ENCODE data around the gene LGALS12.

Gene LGALS12

GRCh38 chr11:63505857-63506528 is at the start of gene LGALS12:
TSS of gene LGALS12 (plus strand) at chr11:63506084. CDS start at chr11:63506459, 375 bp downstream.
- no peak for DNase-seq

GRCh38 chr11:63459586-63459985 is 46.3 kb upstream of the LGALS12 start:
- no peak for DNase-seq

- no peak for DNase-seq
These were observed 43.7 kb upstream of the LGALS12 start for GRCh38 chr11:63462137-63462536.

- no peak for DNase-seq
These were observed 35.6 kb upstream of the LGALS12 start for GRCh38 chr11:63470311-63470710.

GRCh38 chr11:63472372-63472771 is 33.5 kb upstream of the LGALS12 start:
- DNase-seq, result no peak

GRCh38 chr11:63476618-63477017 is 29.3 kb upstream of the LGALS12 start:
- DNase-seq, result no peak

GRCh38 chr11:63478896-63479295 is 27.0 kb upstream of the LGALS12 start:
- peak; percentile 51 for DNase-seq

- DNase-seq, result no peak
These were observed 25.8 kb upstream of the LGALS12 start for GRCh38 chr11:63480039-63480438.

GRCh38 chr11:63485777-63486176 is 20.1 kb upstream of the LGALS12 start:
- DNase-seq, result no peak

GRCh38 chr11:63488789-63489188 is 17.1 kb upstream of the LGALS12 start:
- no peak for DNase-seq

GRCh38 chr11:63489879-63490278 is 16.0 kb upstream of the LGALS12 start:
- DNase-seq, result no peak

- peak; percentile 23 for DNase-seq
These were observed 15.2 kb upstream of the LGALS12 start, which contains the start of gene PLAAT5 for GRCh38 chr11:63490551-63491239. TSS of gene PLAAT5 (minus strand) at chr11:63491167. CDS start at chr11:63491034, 133 bp downstream.

GRCh38 chr11:63491240-63491587 is 14.7 kb upstream of the LGALS12 start:
- no peak for DNase-seq

GRCh38 chr11:63491636-63492372 is 14.1 kb upstream of the LGALS12 start:
- no peak for DNase-seq

- DNase-seq, result no peak
These were observed 13.4 kb upstream of the LGALS12 start for GRCh38 chr11:63492441-63492840.

GRCh38 chr11:63493127-63493526 is 12.8 kb upstream of the LGALS12 start:
- DNase-seq, result no peak

GRCh38 chr11:63494975-63495374 is 10.9 kb upstream of the LGALS12 start:
- DNase-seq, result no peak

GRCh38 chr11:63499874-63500273 is 6.0 kb upstream of the LGALS12 start:
- DNase-seq, result no peak

- no peak for DNase-seq
These were observed 4.6 kb upstream of the LGALS12 start for GRCh38 chr11:63501236-63501635.

- DNase-seq, result no peak
These were observed 3.5 kb upstream of the LGALS12 start for GRCh38 chr11:63502252-63502820.

- no peak for DNase-seq
These were observed 2.4 kb upstream of the LGALS12 start for GRCh38 chr11:63503492-63503891.

GRCh38 chr11:63504054-63504453 is 1.8 kb upstream of the LGALS12 start:
- DNase-seq, result no peak

- no peak for DNase-seq
These were observed 824 bp upstream of the LGALS12 start for GRCh38 chr11:63504933-63505586.
